ENCODE measurements around the gene GIGYF1. TPM values are rescaled to one million over a fixed set of nuclear protein-coding genes. Genes with fewer than 3 reads are reported as not detected.

The GIGYF1 gene
- total and polyA plus RNA-seq, 2 donors (not counting 3 experiments of a cell fraction or from before 2014, with no cell fraction given): 13.6 to 46.3 TPM

DNA sequence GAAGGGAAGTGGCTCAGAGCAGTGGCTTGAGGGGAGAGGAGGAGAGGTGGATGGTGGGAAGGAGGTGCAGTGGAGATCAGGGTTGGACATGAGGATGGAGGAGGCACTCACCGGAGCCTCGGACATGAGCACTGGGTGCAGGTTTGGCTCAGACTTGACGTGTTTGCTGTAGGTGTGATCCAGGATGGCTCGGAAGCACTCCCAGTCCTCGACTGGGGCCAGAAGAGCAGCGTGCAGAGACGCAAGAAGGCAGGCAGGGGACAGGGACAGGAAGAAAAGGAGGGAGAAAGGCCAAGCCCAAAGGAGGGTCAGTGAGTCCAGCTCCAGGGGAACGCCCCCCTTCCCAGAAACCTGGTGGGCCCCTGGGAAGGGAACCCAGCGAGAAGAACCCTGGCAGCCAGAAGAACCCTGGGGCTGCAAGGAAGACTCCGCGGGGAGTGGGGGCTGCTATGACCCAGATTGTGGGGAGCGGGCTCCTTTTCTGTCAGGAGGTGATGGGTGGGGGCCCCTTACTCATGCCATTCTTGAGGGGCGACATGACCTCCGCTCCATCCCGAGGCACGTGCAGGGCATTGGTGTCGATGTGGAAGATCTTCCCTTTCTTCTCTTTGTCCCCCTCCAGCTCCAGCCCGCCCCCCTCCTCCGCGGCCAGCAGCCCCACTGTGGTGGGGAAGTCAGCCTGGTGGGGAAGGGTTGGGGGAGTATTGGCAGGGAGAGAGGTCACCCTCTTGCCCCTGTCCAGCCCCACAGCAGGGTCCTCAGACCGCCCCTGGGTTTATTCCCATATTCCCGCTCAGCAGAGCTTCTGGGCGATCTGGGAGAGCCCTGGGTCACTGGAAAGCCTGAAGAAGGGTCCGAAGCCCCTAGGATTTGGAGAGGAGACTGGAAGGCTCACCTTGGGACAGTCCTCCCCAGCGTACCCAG lies 38.9 kb downstream of the GIGYF1 start:
- intact Hi-C loops (cut with micrococcal nuclease): no loop called here
- H3K9me1 ChIP-seq (replicated peaks; ENCODE audit: control insufficient read depth, extremely low read depth, insufficient read depth, low read length): no peaks in the 10 kb centered on the region
- no TSS peak for BruUV-seq (replicated peaks)
- H4K20me1 ChIP-seq (replicated peaks; ENCODE audit: control insufficient read depth, extremely low read depth, insufficient read depth, low read length): no peaks in the 10 kb centered on the region
- TF ChIP-seq, protein P1, sequence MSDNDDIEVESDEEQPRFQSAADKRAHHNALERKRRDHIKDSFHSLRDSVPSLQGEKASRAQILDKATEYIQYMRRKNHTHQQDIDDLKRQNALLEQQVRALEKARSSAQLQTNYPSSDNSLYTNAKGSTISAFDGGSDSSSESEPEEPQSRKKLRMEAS (IDR thresholded peaks at IDR 0.05; ENCODE audit: insufficient read depth, insufficient read length): no peak
- TF ChIP-seq MYC (IDR thresholded peaks at IDR 0.05; ENCODE audit: low read depth, low read length): no peak
- TF ChIP-seq EZH2 (IDR thresholded peaks at IDR 0.05; ENCODE audit: borderline replicate concordance, low read depth, low read length, severe bottlenecking): no peak
- no peak for TF ChIP-seq POLR2AphosphoS5 (IDR thresholded peaks at IDR 0.05; ENCODE audit: insufficient read depth, low read depth, low read length)
- no peak for TF ChIP-seq FOS (IDR thresholded peaks at IDR 0.05; ENCODE audit: borderline replicate concordance, insufficient read depth, low read length)
- TF ChIP-seq JUN (IDR thresholded peaks at IDR 0.05; ENCODE audit: borderline replicate concordance, insufficient read depth, insufficient read length, low read depth): no peak
- TF ChIP-seq, protein P2, sequence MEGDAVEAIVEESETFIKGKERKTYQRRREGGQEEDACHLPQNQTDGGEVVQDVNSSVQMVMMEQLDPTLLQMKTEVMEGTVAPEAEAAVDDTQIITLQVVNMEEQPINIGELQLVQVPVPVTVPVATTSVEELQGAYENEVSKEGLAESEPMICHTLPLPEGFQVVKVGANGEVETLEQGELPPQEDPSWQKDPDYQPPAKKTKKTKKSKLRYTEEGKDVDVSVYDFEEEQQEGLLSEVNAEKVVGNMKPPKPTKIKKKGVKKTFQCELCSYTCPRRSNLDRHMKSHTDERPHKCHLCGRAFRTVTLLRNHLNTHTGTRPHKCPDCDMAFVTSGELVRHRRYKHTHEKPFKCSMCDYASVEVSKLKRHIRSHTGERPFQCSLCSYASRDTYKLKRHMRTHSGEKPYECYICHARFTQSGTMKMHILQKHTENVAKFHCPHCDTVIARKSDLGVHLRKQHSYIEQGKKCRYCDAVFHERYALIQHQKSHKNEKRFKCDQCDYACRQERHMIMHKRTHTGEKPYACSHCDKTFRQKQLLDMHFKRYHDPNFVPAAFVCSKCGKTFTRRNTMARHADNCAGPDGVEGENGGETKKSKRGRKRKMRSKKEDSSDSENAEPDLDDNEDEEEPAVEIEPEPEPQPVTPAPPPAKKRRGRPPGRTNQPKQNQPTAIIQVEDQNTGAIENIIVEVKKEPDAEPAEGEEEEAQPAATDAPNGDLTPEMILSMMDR (IDR thresholded peaks at IDR 0.05; ENCODE audit: extremely low read depth in 1 of 2, insufficient read depth in 1 of 2, low read depth in 1 of 2, low read length in 2 of 2): no peak
- TF ChIP-seq POLR2A (IDR thresholded peaks at IDR 0.05; ENCODE audit: low read depth, low read length): no peak
- no peak for TF ChIP-seq GATA2 (IDR thresholded peaks at IDR 0.05; ENCODE audit: insufficient read depth, insufficient read length, low read depth, low read length)
- H3K27me3 ChIP-seq (ENCODE audit: control insufficient read depth in 2 of 2, insufficient read depth in 2 of 2, low read length in 2 of 2): peaks cover 2 to 4% of the 10 kb centered on the region in 2 experiments
- no peak overlapping the region for H3K4me3 ChIP-seq (replicated peaks in 1 of 3; ENCODE audit: insufficient read depth in 1 of 3, low read depth in 1 of 3, low read length in 3 of 3)
- no peaks in the 10 kb centered on the region for H3K79me2 ChIP-seq (ENCODE audit: control insufficient read depth, insufficient read depth, low read length)
- CTCF ChIA-PET: no interaction called here
- H3K9ac ChIP-seq (replicated peaks; ENCODE audit: extremely low read depth, insufficient read depth, low read length): no peak overlapping the region
- H2AFZ ChIP-seq (ENCODE audit: low read depth, low read length): no peak overlapping the region
- H3K27ac ChIP-seq (ENCODE audit: insufficient read depth, low read depth, low read length): no peak overlapping the region
- no peaks in the 10 kb centered on the region for H3K9me3 ChIP-seq (replicated peaks; ENCODE audit: control insufficient read depth, insufficient read depth, low read length)
- DNase-seq (ENCODE audit: low read depth, low spot score) (no peak), FAIRE-seq (no peak)
- H3K4me1 ChIP-seq (ENCODE audit: control insufficient read depth, extremely low read depth, insufficient read depth, low read length): no peaks in the 10 kb centered on the region
- dilution Hi-C loops (cut with MboI; ENCODE audit: extremely low pct_ligation_motif_present, low sequenced_read_pairs): no loop called here
- POLR2A ChIA-PET: no interaction called here
- H3K36me3 ChIP-seq (ENCODE audit: control insufficient read depth in 2 of 2, extremely low read depth in 1 of 2, insufficient read depth in 2 of 2, low read length in 2 of 2): no peaks in the 10 kb centered on the region
- no peak overlapping the region for H3K4me2 ChIP-seq (ENCODE audit: insufficient read depth, low read length)

Measured in endothelial cell of umbilical vein (primary cell).